PC-9 (cell line): ENCODE data around the gene ZNF784.

ENCODE experiments used
- CTCF ChIP-seq: fragments of 200-600 bp; sonication (generic); conservative IDR thresholded peaks from 2 replicates; pipeline ENCODE4 v1.6.1; 2017; ENCODE audit warnings: mixed run types, antibody characterized with exemption, mild to moderate bottlenecking, moderate library complexity
- EZH2 ChIP-seq: fragments of 200-600 bp; sonication (generic); IDR thresholded peaks from 2 replicates; pipeline ENCODE4 v1.8.0; 2017; ENCODE audit warnings: antibody characterized with exemption, low read depth

- peak; percentile 82 for TF ChIP-seq CTCF
- no peak for TF ChIP-seq EZH2
These were observed 18.5 kb downstream of the ZNF784 start, which contains the start of gene ZNF865 for GRCh38 chr19:55605637-55606470.
